HAP-1 (cell line): ENCODE data around the gene PICK1.
"Not testable (repeated sequence)": the region's sequence is repeated elsewhere in the genome, so short reads cannot be mapped to it uniquely, and the experiment has no call there.

ENCODE experiments used
- DNase-seq, 2 experiments: peaks; one replicate each; pipeline ENCODE4 v3.0.0-alpha.2; 2016 to 2020; ENCODE audit warnings: low spot score in 2 of 2
- H3K27me3 ChIP-seq: fragments of 250-450 bp; sonication (Bioruptor Pico); 2 replicates; pipeline ENCODE4 v1.5.1; 2020; ENCODE audit warnings: low read depth, mild to moderate bottlenecking, moderate library complexity
- H3K36me3 ChIP-seq: fragments of 250-450 bp; sonication (Bioruptor Pico); replicated peaks from 2 replicates; pipeline ENCODE4 v1.5.1; 2020; ENCODE audit warnings: mild to moderate bottlenecking
- H3K4me1 ChIP-seq: fragments of 250-450 bp; sonication (Bioruptor Pico); 2 replicates; pipeline ENCODE4 v1.5.1; 2020; ENCODE audit warnings: mild to moderate bottlenecking
- H3K4me3 ChIP-seq: fragments of 250-450 bp; sonication (Bioruptor Pico); 2 replicates; pipeline ENCODE4 v1.5.1; 2020; ENCODE audit warnings: mild to moderate bottlenecking, moderate library complexity
- H3K9me3 ChIP-seq: fragments of 250-450 bp; sonication (Bioruptor Pico); 2 replicates; pipeline ENCODE4 v1.5.1; 2020; ENCODE audit warnings: mild to moderate bottlenecking, moderate library complexity
- in situ Hi-C: fragments of 300-500 bp; cut with MboI; formaldehyde crosslinking; loops from 3 replicates; pipeline ENCODE4 v1.14.3; 2020; ENCODE audit warnings: low sequenced_read_pairs, inconsistent platforms, mixed read lengths

The PICK1 gene

GRCh38 chr22:38071421-38072321 is 14.5 kb downstream of the PICK1 start:
- Histone ChIP-seq H3K4me1 (no peaks in the 10 kb centered on the region), H3K9me3 (no peaks in the 10 kb centered on the region), H3K36me3 (peaks cover 16% of the 10 kb centered on the region), H3K4me3 (no peak overlapping the region), H3K27me3 (no peaks in the 10 kb centered on the region)
- in situ Hi-C loops, result no loop called here
- DNase-seq, result no peak

- in situ Hi-C loops, result no loop called here
- no peak for DNase-seq
- H3K4me3 ChIP-seq, result no peak overlapping the region
- H3K36me3 ChIP-seq, result peaks cover 16% of the 10 kb centered on the region
- H3K27me3 ChIP-seq, result no peaks in the 10 kb centered on the region
- no peaks in the 10 kb centered on the region for H3K4me1 ChIP-seq
- H3K9me3 ChIP-seq, result no peaks in the 10 kb centered on the region
Observed at GRCh38 chr22:38072322-38073149, 15.3 kb downstream of the PICK1 start.

- peaks cover 16% of the 10 kb centered on the region for H3K36me3 ChIP-seq
- in situ Hi-C loops, result no loop called here
- no peaks in the 10 kb centered on the region for H3K9me3 ChIP-seq
- H3K27me3 ChIP-seq, result no peaks in the 10 kb centered on the region
- DNase-seq, result no peak
- no peak overlapping the region for H3K4me3 ChIP-seq
- no peaks in the 10 kb centered on the region for H3K4me1 ChIP-seq
Observed at GRCh38 chr22:38073150-38074130, 16.2 kb downstream of the PICK1 start.

- Histone ChIP-seq H3K36me3 (peaks cover 16% of the 10 kb centered on the region), H3K4me3 (no peak overlapping the region), H3K27me3 (no peaks in the 10 kb centered on the region), H3K9me3 (no peaks in the 10 kb centered on the region), H3K4me1 (no peaks in the 10 kb centered on the region)
- no peak for DNase-seq
- in situ Hi-C loops, result no loop called here
Observed at GRCh38 chr22:38074181-38075104, 17.2 kb downstream of the PICK1 start.

GRCh38 chr22:38075105-38075825 is 18.1 kb downstream of the PICK1 start:
- in situ Hi-C loops, result no loop called here
- Histone ChIP-seq H3K4me1 (no peaks in the 10 kb centered on the region), H3K36me3 (peaks cover 11% of the 10 kb centered on the region), H3K4me3 (no peak overlapping the region), H3K27me3 (no peaks in the 10 kb centered on the region), H3K9me3 (no peaks in the 10 kb centered on the region)
- DNase-seq, result no peak

- no peak overlapping the region for H3K4me3 ChIP-seq
- no peaks in the 10 kb centered on the region for H3K4me1 ChIP-seq
- DNase-seq, result no peak
- H3K36me3 ChIP-seq, result peaks cover 6% of the 10 kb centered on the region; the same call in 1 of the 2 replicates
- no peaks in the 10 kb centered on the region for H3K9me3 ChIP-seq
- in situ Hi-C loops, result no loop called here
- H3K27me3 ChIP-seq, result no peaks in the 10 kb centered on the region
Observed at GRCh38 chr22:38075961-38076360, 18.8 kb downstream of the PICK1 start.

- Histone ChIP-seq H3K27me3 (no peaks in the 10 kb centered on the region), H3K4me3 (no peak overlapping the region), H3K9me3 (no peaks in the 10 kb centered on the region), H3K4me1 (no peaks in the 10 kb centered on the region), H3K36me3 (peaks cover 3% of the 10 kb centered on the region; the same call in 1 of the 2 replicates)
- DNase-seq, result no peak
- in situ Hi-C loops, result no loop called here
Observed at GRCh38 chr22:38077096-38077495, 19.9 kb downstream of the PICK1 start.

- Histone ChIP-seq H3K36me3 (peaks cover 3% of the 10 kb centered on the region; the same call in 1 of the 2 replicates), H3K4me3 (no peak overlapping the region), H3K9me3 (no peaks in the 10 kb centered on the region), H3K27me3 (no peaks in the 10 kb centered on the region), H3K4me1 (no peaks in the 10 kb centered on the region)
- in situ Hi-C loops, result no loop called here
- DNase-seq, result no peak
Observed at GRCh38 chr22:38077595-38077994, 20.4 kb downstream of the PICK1 start.

GRCh38 chr22:38078046-38078840 is 21.0 kb downstream of the PICK1 start:
- Histone ChIP-seq H3K9me3 (no peaks in the 10 kb centered on the region), H3K27me3 (no peaks in the 10 kb centered on the region), H3K36me3 (peaks cover 3% of the 10 kb centered on the region; the same call in 1 of the 2 replicates), H3K4me1 (no peaks in the 10 kb centered on the region), H3K4me3 (no peak overlapping the region)
- no peak for DNase-seq
- in situ Hi-C loops, result no loop called here

GRCh38 chr22:38079208-38079607 is 22.0 kb downstream of the PICK1 start:
- H3K9me3 ChIP-seq, H3K4me1 ChIP-seq, H3K36me3 ChIP-seq, DNase-seq, in situ Hi-C loops, H3K27me3 ChIP-seq, H3K4me3 ChIP-seq: not testable (repeated sequence)

GRCh38 chr22:38079804-38080203 is 22.6 kb downstream of the PICK1 start:
- in situ Hi-C loops, result no loop called here
- 0 out of 2 replicates have a peak, but pooled peaks cover 2% of the 10 kb centered on the region for H3K36me3 ChIP-seq
- H3K9me3 ChIP-seq, result no peaks in the 10 kb centered on the region
- H3K4me1 ChIP-seq, result peaks cover 10% of the 10 kb centered on the region
- no peak overlapping the region for H3K4me3 ChIP-seq
- no peak for DNase-seq
- no peaks in the 10 kb centered on the region for H3K27me3 ChIP-seq
